WERI-Rb-1 (cell line): ENCODE measurements around the gene HOXA9.

Experiments
- DNase-seq: peaks from one replicate; pipeline ENCODE4 v3.0.0-alpha.2; 2020
- H3K27ac ChIP-seq: fragments of 250-450 bp; sonication (Bioruptor Pico); 2 replicates; pipeline ENCODE4 v1.5.1; 2020; ENCODE audit warnings: mild to moderate bottlenecking, moderate library complexity
- H3K27me3 ChIP-seq: fragments of 250-450 bp; sonication (Bioruptor Pico); 2 replicates; pipeline ENCODE4 v1.5.1; 2021; ENCODE audit warnings: mild to moderate bottlenecking, low read depth, moderate library complexity; ENCODE audit not compliant: insufficient read depth, severe bottlenecking
- H3K36me3 ChIP-seq: fragments of 250-450 bp; sonication (Bioruptor Pico); 2 replicates; pipeline ENCODE4 v1.5.1; 2020; ENCODE audit warnings: mild to moderate bottlenecking, moderate library complexity
- H3K4me3 ChIP-seq: 2 replicates; pipeline ENCODE4 v1.5.1; 2011; ENCODE audit warnings: low read depth, mild to moderate bottlenecking, control low read depth, low read length
- H3K9me3 ChIP-seq: fragments of 250-450 bp; sonication (Bioruptor Pico); 2 replicates; pipeline ENCODE4 v1.5.1; 2021; ENCODE audit warnings: mild to moderate bottlenecking, moderate library complexity; ENCODE audit not compliant: severe bottlenecking
- TF ChIP-seq, protein P1 (sequence below): IDR thresholded peaks from 2 replicates; pipeline ENCODE4 v1.5.1; 2011; ENCODE audit warnings: low read depth, mild to moderate bottlenecking, control low read depth, inconsistent platforms, low read length

Gene HOXA9

DNA sequence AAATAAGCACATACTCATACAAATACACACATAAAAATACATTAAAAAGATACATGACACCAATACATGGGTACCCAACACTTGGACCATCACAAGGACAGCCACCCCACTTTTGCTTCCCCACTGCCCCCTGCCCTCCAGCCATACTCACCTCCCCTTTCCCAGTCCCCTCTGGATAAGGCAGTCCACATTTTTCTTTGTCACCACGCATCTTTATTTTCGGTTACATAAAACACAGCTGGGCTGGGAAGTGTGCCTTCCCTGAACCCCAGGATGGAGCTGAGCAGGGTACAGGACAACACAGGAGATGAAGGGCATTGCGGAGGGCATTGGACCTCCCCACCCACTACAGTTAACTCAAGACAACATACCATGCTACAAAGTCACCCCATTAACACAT lies 11.8 kb downstream of the HOXA9 start:
- Histone ChIP-seq H3K9me3 (peaks cover 13% of the 10 kb centered on the region), H3K27me3 (peaks cover 54% of the 10 kb centered on the region), H3K4me3 (no peak overlapping the region), H3K27ac (no peak overlapping the region), H3K36me3 (no peaks in the 10 kb centered on the region)
- no peak for DNase-seq
- TF ChIP-seq, protein P1, sequence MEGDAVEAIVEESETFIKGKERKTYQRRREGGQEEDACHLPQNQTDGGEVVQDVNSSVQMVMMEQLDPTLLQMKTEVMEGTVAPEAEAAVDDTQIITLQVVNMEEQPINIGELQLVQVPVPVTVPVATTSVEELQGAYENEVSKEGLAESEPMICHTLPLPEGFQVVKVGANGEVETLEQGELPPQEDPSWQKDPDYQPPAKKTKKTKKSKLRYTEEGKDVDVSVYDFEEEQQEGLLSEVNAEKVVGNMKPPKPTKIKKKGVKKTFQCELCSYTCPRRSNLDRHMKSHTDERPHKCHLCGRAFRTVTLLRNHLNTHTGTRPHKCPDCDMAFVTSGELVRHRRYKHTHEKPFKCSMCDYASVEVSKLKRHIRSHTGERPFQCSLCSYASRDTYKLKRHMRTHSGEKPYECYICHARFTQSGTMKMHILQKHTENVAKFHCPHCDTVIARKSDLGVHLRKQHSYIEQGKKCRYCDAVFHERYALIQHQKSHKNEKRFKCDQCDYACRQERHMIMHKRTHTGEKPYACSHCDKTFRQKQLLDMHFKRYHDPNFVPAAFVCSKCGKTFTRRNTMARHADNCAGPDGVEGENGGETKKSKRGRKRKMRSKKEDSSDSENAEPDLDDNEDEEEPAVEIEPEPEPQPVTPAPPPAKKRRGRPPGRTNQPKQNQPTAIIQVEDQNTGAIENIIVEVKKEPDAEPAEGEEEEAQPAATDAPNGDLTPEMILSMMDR: no peak

DNA sequence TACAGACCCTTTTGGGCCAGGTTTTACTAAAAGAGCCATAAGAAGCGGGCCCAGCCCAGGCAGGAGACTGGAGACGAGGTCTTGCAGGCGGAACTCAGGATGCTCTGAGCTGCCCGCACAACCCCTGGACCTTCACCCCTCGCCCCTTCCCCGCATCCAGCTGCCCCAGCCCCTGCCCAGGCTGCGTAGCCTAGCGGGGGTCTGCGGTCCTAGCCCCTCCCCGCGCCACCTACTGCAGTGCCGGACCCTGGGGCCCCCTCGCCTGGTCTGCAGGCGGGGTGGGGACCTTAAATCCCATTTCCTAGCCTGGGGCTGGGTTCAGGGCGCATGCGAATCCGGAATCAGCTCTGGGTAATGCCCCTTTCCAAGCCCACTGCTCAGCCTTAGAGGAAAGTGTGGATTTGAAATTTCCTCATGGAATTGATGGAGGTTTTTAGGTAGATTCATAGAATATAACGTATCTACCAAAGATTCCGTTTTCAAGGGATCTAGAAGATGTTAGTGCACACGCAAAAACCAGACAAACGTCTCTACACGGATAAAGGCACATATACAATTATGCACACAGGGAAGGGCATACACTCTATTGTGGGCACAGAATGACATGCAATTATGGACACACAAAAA lies 12.4 kb downstream of the HOXA9 start:
- no peak for DNase-seq
- peaks cover 13% of the 10 kb centered on the region for H3K9me3 ChIP-seq
- H3K4me3 ChIP-seq: no peak overlapping the region
- H3K27me3 ChIP-seq: peaks cover 54% of the 10 kb centered on the region
- no peaks in the 10 kb centered on the region for H3K36me3 ChIP-seq
- no peak overlapping the region for H3K27ac ChIP-seq
- TF ChIP-seq, protein P1: no peak

DNA sequence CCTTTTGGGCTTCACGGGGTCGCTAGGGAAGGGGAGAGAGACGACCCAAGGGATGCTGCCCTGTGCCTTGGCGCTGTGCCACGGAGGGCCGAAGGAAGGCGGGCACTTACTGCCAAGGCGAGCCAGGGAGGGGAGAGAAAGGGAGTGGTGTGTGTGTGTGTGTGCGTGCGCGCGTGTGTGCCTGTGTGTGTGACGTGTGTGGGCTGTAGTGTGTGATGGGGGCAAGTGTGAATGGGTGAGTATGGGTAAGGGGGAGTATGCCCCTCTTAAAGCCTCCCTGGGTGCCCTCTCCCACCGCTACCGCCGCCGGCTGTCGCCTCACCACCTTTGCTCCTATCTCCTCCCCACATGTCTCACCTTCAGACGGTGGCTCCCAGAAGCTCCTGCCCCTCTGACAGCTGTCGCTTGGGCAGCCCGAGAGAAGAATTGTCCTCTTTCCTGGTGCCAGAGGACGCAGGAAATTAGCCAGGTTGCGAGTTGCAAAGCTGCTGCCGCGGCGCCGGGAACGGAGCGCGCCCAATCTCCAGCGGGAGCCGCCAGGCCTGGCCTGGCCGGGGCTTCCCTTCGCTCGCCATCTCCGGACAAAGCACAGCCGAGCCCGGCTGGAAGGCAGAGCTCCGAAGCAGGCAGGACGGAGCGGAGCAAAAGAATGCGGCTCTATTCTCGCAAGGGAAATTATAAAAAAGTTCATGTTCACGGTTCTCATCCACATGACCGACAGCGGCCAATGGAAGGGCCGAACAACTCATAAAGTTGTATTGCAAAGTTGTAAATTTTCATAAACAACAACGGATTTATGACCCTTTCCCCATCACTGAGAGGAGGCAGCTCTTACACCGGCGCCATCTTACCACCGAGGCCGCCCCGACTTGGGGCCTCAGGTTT lies 13.2 kb downstream of the HOXA9 start, which contains the start of gene HOXA3:
TSS of gene HOXA3 (minus strand) at position 653 of the 885 bp plus-strand sequence. CDS start 41,943 bp downstream, outside the sequence.
- peak; percentile 12 for DNase-seq
- peaks cover 57% of the 10 kb centered on the region for H3K27me3 ChIP-seq
- 0 out of 2 replicates have a peak within 1 kb of the TSS, but pooled peaks have one; percentile 68 for H3K27ac ChIP-seq
- TF ChIP-seq, protein P1: no peak
- peaks cover 10% of the 10 kb centered on the region for H3K9me3 ChIP-seq
- peak within 1 kb of the TSS; percentile 56 for H3K4me3 ChIP-seq
- H3K36me3 ChIP-seq: no peaks in the 10 kb centered on the region

DNA sequence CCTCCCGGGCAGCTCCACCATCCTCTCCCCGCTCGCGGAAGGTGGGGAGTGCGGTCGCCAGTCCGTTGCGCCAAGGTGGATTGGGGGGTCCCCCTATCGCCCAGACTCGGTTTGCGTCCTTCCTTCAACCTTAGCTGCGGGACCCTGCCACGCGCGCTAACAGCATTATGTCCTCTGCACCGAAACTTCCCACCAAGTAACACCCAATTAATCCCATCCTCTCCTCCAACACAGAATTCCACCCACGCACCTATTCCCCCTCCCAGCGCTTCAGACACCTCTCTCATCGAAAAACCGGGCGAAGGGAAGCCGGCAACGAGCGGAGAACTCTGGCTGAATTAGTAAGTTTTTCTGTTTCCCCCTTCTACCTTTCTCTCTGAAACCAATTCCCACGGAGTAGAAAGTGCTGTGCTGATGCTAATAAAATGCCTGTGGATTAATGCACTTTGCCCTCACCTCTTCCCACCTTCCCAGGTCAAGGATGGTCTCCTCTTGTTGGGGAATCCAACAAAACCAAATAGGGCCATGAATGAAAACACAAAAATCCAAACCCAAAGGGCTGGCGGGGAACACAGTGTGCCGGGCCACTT lies 13.9 kb downstream of the HOXA9 start:
- DNase-seq: no peak
- peaks cover 55% of the 10 kb centered on the region for H3K27me3 ChIP-seq
- H3K9me3 ChIP-seq: peaks cover 5% of the 10 kb centered on the region
- H3K4me3 ChIP-seq: peak overlapping the region; percentile 56
- H3K36me3 ChIP-seq: no peaks in the 10 kb centered on the region
- H3K27ac ChIP-seq: peak overlapping the region; percentile 68; the same call in 1 of the 2 replicates
- TF ChIP-seq, protein P1: no peak

DNA sequence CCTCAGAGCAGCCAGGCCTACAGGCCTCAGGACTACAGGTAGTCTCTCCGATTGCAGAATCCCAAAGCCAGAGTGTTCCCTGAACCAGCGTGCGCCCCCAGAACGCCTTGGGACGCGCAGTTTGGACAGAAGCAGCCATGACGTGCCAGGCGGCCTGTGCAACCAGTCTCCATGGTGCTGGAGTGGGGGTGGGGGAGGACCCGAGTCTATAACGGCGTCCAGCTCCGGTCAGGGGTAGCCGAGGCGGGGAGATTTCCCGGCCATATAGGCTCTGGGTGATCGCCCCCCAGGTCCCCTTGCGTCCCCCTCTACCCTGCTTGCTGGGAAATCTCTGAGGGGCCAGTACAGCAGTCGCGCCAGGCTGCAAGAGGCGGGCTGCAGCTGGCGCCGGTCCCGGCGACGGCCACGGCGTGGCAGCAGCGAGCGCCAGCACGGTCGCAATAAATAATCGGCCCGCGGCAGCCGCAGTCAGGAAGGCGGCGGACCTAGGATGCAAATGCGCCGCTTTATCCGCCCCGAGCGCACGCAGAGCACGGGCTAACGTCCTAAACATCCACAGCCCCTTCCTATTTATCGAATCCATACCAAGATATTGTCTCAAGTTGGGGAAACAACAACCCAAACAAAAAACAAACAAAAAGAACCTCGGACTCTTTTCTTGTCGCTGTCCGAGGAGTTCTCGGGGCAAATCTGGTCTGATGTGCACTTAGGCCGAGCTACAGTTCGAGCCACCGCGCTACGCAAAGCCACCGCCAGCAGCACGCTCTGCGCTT lies 14.6 kb downstream of the HOXA9 start:
- Histone ChIP-seq H3K4me3 (peak overlapping the region; percentile 56), H3K9me3 (no peaks in the 10 kb centered on the region), H3K27ac (peak overlapping the region; percentile 68), H3K36me3 (no peaks in the 10 kb centered on the region), H3K27me3 (peaks cover 52% of the 10 kb centered on the region)
- TF ChIP-seq, protein P1: peak; percentile 85
- peak; percentile 68 for DNase-seq
